GM15510 (cell line): ENCODE measurements around the gene APP.

ENCODE experiments used
- POLR2A ChIP-seq: IDR thresholded peaks from 3 replicates; pipeline ENCODE4 v1.6.1; 2011; ENCODE audit warnings: borderline replicate concordance; ENCODE audit not compliant: insufficient read length; ENCODE audit errors: extremely low read depth

APP gene

DNA sequence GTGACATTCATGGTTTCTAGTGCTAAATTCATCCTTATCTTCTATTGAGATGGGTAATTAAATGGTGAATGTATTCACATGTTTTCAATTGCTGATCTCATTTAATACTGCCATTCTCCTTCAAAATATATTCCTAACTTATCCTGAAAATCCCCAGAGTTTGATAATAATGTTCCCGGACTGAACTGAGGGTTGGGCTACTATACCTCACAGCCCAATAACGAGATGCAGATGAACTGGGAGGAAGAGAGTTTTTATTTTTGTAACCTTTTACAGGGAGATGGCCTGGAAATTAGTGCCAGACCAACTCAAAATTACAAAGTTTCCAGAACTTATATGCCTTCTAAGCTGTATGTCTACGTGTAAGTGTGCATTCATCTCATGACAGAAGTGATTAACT, 210.8 kb downstream of the APP start:
- TF ChIP-seq POLR2A = no peak

DNA sequence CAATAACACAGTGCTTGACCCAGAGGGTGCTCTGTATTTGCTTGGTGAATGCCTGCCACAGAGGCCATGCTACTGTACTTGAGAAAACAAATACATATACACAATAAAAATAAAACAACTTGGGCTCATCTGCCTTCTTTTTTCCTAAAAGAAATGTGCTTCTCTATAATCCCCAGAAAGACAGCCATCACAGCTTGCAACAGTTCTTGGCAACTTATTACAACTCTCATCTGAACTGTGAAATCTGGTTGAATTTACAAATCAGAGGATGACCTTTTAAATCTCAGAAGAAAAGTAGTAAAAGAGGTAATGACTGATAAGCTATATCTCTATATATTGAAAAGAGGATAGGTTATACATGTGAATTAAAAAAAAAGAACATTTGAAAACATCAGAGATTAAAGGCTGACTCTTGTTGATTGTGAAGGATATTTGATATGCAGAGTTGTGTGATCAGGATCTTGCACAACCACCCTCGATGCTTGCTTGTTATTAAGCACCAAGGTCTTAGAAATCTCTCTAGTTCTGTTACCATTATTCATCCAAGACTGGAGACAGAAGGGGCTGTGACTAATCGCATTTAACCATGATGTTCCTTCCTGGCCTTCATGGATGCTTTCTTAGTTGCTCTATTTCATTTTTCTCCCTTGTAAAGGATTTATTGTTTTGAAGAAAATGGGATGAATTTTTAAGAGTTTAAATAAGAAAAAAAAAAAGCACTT, 213.4 kb downstream of the APP start:
- TF ChIP-seq POLR2A = no peak

DNA sequence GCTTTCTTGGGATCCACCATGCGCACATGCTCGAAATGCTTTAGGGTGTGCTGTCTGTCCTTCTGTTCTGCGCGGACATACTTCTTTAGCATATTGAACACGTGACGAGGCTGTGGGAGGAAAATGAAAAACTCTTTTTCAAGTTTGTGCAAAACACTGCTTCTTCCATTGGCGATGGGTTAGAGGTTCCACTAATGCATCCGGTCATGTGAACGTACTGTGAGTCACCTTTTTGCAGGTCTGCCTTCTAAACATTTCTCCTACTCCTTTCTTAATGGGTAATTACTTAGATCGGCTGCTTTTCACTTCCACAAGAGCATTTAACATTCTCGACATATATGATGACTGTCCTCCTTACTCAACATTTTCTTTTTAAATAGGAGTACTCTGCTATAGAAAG, 214.9 kb downstream of the APP start:
- TF ChIP-seq POLR2A = no peak

DNA sequence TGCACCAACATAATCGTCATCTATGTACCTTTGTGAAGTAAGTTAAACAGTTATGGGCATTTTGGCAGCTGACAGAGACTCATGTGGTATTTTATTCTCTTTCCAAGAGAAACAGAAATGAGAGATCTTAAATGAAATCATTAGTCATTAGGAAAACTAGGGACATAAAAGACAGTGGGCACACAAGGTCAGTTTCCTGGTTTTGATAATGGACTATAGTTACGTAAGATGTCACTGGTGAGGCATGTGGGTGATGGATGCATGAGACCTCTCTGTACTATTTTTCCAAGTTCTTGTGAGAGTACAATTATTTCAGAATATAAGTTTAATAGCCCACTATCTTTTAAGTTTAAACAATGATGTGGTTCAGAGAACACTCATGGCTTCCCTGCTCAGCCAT, 216.9 kb downstream of the APP start:
- no peak for TF ChIP-seq POLR2A

DNA sequence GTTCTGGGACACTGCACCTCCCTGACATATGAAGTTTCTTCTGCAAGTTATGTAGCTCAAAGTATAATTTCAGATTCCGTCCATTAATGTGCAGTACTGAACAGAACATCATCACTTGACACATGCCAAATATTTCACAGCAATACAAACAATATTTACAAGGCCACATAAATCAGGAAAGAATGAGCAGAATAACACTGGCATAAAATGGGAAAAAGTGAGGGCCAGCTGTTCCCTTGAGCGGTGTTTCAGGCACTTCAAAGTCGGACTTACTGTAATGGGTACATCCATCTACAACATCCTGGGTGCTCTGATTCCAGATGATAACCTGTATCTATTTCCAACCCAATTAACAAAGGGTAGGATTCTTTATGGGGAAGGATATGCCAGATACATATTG, 217.4 kb downstream of the APP start:
- TF ChIP-seq POLR2A = no peak

DNA sequence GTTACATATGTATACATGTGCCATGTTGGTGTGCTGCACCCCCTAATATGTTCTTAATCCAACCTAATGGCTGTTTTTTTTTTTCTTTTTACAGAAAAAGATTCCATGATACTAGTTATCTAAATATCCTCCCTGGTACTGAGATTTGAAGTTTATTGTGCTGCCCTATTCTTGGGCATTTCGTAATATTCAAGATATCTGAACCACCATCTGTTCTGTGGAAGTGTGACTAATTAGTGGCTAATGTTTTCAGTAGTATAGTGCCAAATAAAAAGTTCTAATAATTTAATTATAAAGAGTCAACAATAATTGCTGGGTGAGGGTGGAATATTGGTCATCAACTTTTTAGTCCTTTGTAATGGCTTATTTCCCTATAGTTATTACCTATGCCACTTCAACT, 218.3 kb downstream of the APP start:
- TF ChIP-seq POLR2A = no peak

DNA sequence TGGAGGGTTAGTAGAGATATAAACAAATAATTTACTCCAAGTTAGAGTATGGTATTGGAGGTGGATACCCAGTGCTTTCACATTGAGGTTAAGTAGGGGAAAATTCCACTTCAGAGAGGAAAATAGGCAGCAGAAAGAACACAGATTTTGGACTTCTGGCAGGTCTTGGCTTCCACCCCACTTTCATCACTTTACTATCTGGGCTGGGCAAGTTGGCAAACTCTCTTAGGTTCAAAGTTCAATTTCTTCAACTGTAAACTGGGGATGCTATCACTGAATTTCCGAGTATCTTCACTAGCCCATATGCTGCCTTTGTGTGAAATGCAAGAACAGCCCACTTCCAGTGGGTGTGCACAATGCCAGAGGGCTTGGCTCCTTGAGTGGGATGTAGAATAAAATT, 220.9 kb downstream of the APP start:
- TF ChIP-seq POLR2A = no peak

DNA sequence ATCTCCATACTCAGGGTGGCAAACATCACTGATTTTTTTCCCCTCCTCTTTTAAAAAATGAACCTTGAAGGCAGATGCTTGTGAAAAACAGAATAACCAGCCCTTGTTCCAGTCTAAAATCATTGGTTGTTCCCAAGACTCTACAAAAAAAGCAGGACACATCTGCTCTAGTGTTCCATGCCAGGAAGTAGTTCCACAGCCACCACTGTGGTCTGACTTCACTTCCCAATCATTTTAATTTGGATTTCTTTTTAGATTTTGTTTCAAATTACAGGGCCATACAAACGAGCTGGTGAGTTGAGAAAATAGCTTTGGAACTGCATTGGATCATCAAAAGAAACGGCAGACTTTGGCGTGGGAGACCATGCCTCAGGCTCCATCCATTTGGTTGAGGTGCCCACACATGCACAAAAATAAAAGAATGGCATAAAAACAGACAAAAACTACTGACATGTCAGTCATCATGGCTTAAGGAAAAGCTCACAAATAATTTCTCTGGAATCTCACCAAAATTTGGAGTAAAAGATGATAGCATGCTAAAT, 225.8 kb downstream of the APP start:
- no peak for TF ChIP-seq POLR2A

DNA sequence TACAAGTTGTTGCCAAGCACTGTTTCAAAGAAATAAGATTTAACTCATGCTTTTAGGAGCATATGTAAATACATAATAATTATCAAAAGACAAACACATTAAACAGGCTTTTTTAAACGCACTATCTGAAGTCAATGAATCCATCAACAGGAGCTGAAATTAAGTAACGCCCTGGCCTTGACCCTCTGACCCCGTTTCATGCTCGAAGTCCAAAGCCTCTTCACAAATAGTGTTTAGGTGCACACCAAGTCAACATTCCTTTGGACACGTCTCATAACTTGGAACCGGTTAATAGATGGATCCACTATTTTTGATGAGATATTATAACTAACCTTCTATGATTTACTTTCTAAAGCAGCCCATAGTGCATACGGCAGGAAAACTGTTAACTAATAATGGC, 226.5 kb downstream of the APP start:
- TF ChIP-seq POLR2A = no peak

DNA sequence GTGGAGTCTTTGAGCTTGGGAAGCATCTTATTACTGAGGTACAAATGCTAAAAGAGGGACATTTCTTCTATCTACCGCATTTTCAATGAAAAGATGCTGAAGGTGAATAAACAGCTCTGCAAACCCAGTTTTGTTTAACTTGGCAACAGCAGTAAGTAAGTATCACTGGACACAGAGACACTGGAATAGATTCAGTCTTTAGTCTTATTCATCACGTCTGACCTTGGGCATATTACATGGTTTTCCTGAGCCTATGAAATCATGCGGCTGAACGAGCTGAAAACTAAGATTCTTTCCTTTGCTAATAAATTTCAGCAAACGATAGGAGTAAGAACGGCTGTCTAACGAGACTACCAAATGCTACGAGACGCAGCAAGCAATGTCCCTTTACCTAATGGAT, 228.4 kb downstream of the APP start:
- no peak for TF ChIP-seq POLR2A

DNA sequence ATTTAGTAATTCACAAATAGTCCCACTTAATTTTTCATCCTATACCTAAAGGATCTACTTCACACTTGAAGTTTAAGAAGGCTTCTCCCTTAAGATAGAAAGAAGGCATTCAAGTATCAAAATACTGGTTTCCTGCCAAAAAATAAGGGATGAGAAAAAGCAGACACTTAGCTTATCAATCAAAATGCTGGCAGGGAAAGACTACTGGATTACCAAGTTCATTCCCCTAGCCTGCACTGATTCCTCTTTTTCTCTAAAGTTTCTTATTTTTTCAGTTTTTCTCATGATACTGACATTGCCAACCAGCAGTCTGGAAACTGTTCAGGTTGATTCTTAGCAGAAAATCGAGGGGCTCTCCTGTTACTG, 231.2 kb downstream of the APP start:
- TF ChIP-seq POLR2A = no peak

DNA sequence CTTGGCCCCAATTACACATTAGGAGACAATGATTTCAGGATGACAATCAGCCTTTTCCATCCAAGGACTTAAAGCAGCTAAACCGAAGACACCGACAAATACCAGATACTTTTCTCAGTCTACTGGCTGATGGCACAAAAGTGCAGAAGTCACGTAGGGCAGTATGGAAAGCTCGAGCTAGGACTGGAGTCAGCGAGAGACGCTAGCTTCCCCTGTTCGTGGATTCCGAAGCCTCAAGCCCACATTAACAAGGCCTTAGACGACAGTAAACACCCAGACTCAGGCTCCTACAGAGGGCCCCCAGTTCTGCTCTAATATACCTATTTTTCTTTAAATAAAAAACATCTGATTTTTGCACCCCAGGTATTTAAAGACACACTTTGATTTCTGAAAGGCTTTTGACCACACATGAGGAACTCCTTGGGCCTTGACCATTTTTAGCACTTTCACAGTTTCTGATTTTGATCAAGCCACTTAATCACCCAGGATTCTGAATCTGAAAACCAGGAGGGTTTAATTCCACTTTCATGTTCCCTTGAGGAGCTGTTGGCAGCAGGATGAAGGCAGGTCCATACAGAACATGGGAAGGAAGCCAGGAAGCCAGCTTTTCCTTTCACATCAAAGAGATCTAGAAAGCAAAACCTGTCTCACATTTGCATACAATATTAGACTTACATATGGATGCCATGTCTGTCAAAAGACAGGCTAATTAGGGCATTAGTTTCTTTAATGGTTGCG, 231.7 kb downstream of the APP start:
- TF ChIP-seq POLR2A = no peak

DNA sequence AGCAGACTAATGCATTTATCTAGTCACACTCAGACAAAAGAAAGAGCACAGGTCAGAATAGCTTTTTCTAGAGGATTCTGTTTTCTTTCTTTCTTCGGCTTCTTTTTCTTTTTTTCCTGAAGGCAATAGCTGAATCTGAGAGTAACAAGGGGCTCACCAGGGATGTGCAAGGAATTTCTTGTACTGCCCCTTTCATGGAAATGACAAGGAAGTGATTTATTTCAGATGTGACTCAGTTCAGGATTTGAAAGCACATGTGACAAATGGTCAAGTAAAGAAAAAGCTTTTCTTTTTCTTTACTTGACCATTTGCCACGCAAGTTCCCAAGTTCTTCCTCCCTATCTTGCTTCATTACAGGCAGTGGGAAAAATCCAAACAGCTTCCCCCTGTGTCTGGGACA, 233.8 kb downstream of the APP start:
- TF ChIP-seq POLR2A = no peak

DNA sequence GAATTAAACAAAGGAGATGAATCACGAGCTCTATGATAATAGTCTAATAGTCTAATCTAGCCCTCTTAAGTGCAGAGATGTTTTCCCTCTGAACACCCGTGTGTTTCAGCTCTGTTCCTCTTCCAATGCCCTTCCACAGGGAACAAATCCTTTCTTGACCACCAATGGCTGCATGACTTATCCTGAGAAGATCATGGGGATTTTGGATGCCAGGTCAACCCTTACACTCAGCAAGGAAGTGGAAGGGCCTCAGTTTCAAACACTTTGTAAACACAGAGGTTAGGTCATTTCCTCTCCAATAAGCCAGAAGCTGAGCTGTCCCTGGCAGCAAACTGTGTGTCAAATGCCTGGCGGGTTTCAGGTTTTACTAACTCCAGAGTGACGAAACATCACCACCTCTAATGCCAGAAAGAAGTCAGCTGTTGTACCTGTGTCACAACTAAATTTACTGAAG, 235.8 kb downstream of the APP start:
- TF ChIP-seq POLR2A = no peak

DNA sequence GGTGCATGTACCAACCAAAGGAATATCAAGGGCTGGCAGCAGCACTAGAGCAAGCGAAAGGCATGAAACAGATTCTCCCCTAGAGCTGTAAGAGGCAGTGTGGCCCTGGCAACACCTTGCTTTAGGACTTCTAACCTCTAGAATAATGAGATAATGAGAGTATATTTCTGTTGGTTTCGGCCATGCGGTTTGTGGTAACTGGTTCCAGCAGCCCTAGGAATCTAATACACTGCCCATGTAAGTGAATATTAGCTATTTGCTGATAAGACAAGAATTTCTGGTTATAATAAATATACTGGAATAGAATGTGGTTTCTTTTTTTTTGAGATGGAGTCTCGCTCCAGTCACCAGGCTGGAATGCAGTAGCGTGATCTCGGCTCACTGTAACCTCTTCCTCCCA, 236.4 kb downstream of the APP start:
- no peak for TF ChIP-seq POLR2A

DNA sequence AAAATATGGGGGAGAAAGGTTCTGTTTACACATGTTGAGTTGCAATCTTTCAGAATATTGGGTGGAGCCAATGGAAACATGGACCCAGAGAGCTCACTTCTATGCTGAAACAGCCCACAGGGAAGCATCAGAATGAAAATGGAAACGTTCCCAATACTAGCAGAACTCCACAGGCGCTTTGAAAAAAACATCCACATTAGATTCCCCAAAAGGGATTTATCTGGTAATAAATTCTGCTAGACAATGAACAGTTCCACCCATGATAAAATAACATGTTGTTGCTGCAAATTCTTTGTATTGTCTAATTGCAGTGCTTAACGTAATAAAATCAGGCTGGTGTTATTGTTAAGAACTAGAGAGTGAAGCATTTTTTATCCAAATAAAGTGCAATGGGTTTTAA, 238.8 kb downstream of the APP start:
- no peak for TF ChIP-seq POLR2A
